ENCODE results near the gene CDK2AP2.

The CDK2AP2 gene

DNA sequence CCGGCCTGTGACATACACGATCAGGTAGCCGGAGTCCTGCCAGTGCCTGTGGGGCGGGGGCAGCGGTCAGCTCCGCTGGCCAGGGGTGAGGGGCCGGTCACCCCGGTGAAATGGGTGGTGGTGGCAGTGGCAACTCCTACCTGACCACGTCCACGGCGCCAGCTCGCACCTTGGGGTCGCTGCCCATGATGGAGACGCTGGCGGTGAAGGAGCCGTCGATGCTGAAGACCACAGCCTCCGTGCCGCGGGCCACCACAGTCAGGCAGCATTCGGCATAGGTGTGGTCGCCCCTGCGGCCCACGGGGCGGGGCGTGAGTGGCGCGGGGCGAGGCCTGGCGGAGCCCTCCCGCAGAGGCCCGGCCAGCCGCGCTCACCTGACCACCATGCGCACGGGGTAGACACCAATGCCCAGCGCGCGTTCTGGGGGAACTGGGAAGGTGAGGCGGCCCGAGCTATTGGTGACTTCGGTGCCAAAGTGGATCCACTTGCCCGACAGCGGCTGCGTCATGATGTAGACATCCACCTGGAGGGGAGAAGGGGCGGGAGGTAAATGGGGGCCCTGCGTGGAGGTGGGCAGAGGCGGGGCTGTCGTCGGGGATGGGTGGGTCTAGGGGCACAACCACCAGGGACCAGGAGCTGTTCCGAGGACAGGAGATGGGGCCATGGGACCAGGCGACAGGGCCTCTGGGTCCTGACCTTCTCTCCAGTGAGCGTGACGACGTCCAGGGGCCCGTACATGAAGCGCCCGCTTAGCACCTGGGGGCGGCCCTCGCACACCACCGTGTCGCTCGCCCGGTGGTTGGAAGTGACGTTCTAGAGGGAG lies 14.2 kb downstream of the CDK2AP2 start:
- H3K36me3 ChIP-seq (replicated peaks; ENCODE audit: low read depth, low read length) = peaks cover 75% of the 10 kb centered on the region
- no peak for TF ChIP-seq EZH2phosphoT487 (IDR thresholded peaks at IDR 0.05; ENCODE audit: low read depth)
- TF ChIP-seq, protein P1, sequence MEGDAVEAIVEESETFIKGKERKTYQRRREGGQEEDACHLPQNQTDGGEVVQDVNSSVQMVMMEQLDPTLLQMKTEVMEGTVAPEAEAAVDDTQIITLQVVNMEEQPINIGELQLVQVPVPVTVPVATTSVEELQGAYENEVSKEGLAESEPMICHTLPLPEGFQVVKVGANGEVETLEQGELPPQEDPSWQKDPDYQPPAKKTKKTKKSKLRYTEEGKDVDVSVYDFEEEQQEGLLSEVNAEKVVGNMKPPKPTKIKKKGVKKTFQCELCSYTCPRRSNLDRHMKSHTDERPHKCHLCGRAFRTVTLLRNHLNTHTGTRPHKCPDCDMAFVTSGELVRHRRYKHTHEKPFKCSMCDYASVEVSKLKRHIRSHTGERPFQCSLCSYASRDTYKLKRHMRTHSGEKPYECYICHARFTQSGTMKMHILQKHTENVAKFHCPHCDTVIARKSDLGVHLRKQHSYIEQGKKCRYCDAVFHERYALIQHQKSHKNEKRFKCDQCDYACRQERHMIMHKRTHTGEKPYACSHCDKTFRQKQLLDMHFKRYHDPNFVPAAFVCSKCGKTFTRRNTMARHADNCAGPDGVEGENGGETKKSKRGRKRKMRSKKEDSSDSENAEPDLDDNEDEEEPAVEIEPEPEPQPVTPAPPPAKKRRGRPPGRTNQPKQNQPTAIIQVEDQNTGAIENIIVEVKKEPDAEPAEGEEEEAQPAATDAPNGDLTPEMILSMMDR (IDR thresholded peaks at IDR 0.05; ENCODE audit: low read depth, low read length) = no peak
- no peaks in the 10 kb centered on the region for H3K4me1 ChIP-seq (ENCODE audit: low read length)
- no peaks in the 10 kb centered on the region for H3K9me3 ChIP-seq (ENCODE audit: insufficient read depth, low read length)
- no peak overlapping the region for H3K4me3 ChIP-seq (ENCODE audit: low read length)
- H3K27me3 ChIP-seq (ENCODE audit: low read depth, low read length) = no peaks in the 10 kb centered on the region
- no peak overlapping the region for H3K4me2 ChIP-seq (ENCODE audit: low read length)
- H2AFZ ChIP-seq (ENCODE audit: low read depth, low read length) = no peak overlapping the region
- H3K9ac ChIP-seq (ENCODE audit: low read length) = no peak overlapping the region
- no peak overlapping the region for H3K27ac ChIP-seq (ENCODE audit: low read length)
- no peaks in the 10 kb centered on the region for H4K20me1 ChIP-seq (ENCODE audit: insufficient read depth, low read length)
- no peaks in the 10 kb centered on the region for H3K79me2 ChIP-seq (ENCODE audit: low read length)

DNA sequence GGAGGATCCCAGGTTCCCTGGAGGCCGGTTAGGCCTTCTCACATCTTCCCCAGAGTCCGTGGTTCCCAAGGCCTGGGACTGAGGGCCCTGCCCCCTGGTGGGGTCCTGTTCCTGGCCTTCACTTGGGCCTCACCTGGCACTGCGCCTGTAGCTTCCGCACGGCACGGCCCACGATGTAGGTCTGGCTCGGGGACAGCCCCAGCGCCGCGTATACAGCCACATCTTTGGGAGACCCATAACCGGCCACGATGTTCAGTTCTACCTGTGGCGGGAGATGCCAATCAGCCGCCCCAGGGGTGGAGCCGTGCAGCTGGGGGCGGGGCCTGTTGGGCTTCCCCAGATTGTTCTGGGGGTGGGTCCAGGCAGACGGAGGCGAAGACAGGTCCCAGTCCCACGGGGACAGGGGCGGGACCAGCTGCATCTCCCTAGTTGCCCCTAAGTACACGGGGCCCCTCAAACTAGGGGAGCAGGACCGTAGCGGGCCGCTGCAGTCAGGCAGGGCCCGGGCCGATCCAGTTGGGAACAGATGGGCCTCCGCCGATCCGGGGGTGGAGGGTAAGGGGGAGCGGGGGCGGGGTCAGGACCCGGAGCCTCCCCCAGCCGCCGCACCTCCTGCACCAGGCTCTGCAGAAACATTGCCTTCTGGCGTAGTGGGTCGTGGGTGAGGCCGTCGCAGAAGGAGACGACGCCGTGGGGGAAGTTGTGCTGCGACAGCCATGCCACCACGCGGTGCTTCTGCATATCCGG lies 15.0 kb downstream of the CDK2AP2 start:
- Histone ChIP-seq H2AFZ (ENCODE audit: low read depth, low read length) (no peak overlapping the region), H3K27me3 (ENCODE audit: low read depth, low read length) (no peaks in the 10 kb centered on the region), H3K4me1 (ENCODE audit: low read length) (peaks cover 3% of the 10 kb centered on the region), H3K27ac (ENCODE audit: low read length) (no peak overlapping the region), H3K79me2 (ENCODE audit: low read length) (peaks cover 3% of the 10 kb centered on the region; the same call in 1 of the 2 replicates), H3K9me3 (ENCODE audit: insufficient read depth, low read length) (no peaks in the 10 kb centered on the region), H3K4me2 (ENCODE audit: low read length) (no peak overlapping the region), H4K20me1 (ENCODE audit: insufficient read depth, low read length) (peaks cover 3% of the 10 kb centered on the region; the same call in 1 of the 2 replicates), H3K4me3 (ENCODE audit: low read length) (no peak overlapping the region), H3K9ac (ENCODE audit: low read length) (no peak overlapping the region), H3K36me3 (replicated peaks; ENCODE audit: low read depth, low read length) (peaks cover 71% of the 10 kb centered on the region)
- TF ChIP-seq, protein P1 (IDR thresholded peaks at IDR 0.05; ENCODE audit: low read depth, low read length) = no peak
- no peak for TF ChIP-seq EZH2phosphoT487 (IDR thresholded peaks at IDR 0.05; ENCODE audit: low read depth)

DNA sequence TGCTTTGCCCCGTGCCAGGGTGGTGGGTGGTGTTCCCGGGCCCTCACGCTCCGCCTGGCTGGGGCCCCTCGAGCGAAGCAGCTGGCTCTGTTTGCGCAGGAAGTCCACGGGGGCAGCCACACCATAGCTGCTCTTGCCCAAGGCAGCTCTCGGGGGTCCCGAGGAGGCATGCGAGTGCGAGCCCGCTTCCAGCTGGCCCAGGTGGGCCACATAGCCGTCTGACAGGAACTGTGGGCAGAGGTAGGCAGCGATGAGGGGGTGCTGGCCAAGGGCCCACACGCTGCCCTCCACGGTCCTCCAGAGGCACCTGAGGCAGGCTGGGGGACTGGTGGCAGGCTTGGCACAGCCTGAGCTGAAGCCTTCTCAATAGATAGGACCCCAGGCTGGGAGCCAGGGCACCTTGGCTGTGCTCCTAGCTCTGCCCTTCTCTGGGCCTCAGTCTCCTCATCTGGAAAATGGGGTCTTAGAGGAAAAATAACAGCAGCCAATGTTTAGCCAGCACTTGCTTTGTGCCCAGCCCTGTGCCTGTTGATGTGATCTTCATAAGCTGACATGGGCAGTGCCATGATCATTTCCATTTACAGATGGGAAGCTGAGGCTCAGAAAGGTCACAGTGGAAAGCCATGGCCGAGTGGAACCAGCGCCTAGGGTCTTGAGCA lies 15.8 kb downstream of the CDK2AP2 start:
- H3K36me3 ChIP-seq (replicated peaks; ENCODE audit: low read depth, low read length) = peaks cover 69% of the 10 kb centered on the region
- no peak overlapping the region for H3K9ac ChIP-seq (ENCODE audit: low read length)
- TF ChIP-seq EZH2phosphoT487 (IDR thresholded peaks at IDR 0.05; ENCODE audit: low read depth) = no peak
- TF ChIP-seq, protein P1 (IDR thresholded peaks at IDR 0.05; ENCODE audit: low read depth, low read length) = no peak
- peaks cover 9% of the 10 kb centered on the region for H3K4me1 ChIP-seq (ENCODE audit: low read length)
- no peak overlapping the region for H2AFZ ChIP-seq (ENCODE audit: low read depth, low read length)
- no peak overlapping the region for H3K4me3 ChIP-seq (ENCODE audit: low read length)
- H3K27me3 ChIP-seq (ENCODE audit: low read depth, low read length) = no peaks in the 10 kb centered on the region
- peaks cover 4% of the 10 kb centered on the region; the same call in 1 of the 2 replicates for H4K20me1 ChIP-seq (ENCODE audit: insufficient read depth, low read length)
- no peaks in the 10 kb centered on the region for H3K9me3 ChIP-seq (ENCODE audit: insufficient read depth, low read length)
- H3K27ac ChIP-seq (ENCODE audit: low read length) = no peak overlapping the region
- peaks cover 5% of the 10 kb centered on the region; the same call in 1 of the 2 replicates for H3K79me2 ChIP-seq (ENCODE audit: low read length)
- no peak overlapping the region for H3K4me2 ChIP-seq (ENCODE audit: low read length)
